ENCODE results near the gene LILRB4. TPM values are rescaled to one million over a fixed set of nuclear protein-coding genes. Genes with fewer than 3 reads are reported as not detected.
A peak's percentile ranks its signal among the peaks of the same experiment; 100 is the strongest.
"Not testable (repeated sequence)": the region's sequence is repeated elsewhere in the genome, so short reads cannot be mapped to it uniquely, and the experiment has no call there.

The LILRB4 gene
- total RNA-seq = under 1 TPM; 0.44 to 0.69 TPM
- polyA plus RNA-seq = not detected

- no peak within 1 kb of the TSS for H3K4me3 Mint-ChIP-seq
- no peaks in the 10 kb centered on the region for H3K4me1 Mint-ChIP-seq
- H3K27ac Mint-ChIP-seq = no peak within 1 kb of the TSS
- Histone ChIP-seq H3K4me3 (ENCODE audit: low read length) (no peak within 1 kb of the TSS), H3K9me3 (ENCODE audit: low read length) (no peaks in the 10 kb centered on the region), H3K36me3 (ENCODE audit: insufficient read depth, low read length) (no peaks in the 10 kb centered on the region), H3K4me1 (ENCODE audit: insufficient read depth, low read length) (no peaks in the 10 kb centered on the region), H3K27me3 (ENCODE audit: insufficient read depth, low read length, poor library complexity, severe bottlenecking) (no peaks in the 10 kb centered on the region), H3K27ac (ENCODE audit: low read depth, low read length) (no peak within 1 kb of the TSS)
- CTCF ChIA-PET = no interaction called here
- H3K36me3 Mint-ChIP-seq = no peaks in the 10 kb centered on the region
- POLR2A ChIA-PET = no interaction called here
- H3K27me3 Mint-ChIP-seq = peaks cover 14 to 38% of the 10 kb centered on the region in 2 donors
- DNase-seq = no peak
- H3K9me3 Mint-ChIP-seq = peaks cover 0 to 9% (median 3%) of the 10 kb centered on the region in 5 donors
These were observed at the start of gene LILRB4 for GRCh38 chr19:54662730-54663129. TSS of gene LILRB4 (plus strand) at chr19:54662985. CDS start at chr19:54663034, 49 bp downstream.

GRCh38 chr19:54614726-54615125, 48.1 kb upstream of the LILRB4 start:
- Mint-ChIP-seq H3K36me3 (no peaks in the 10 kb centered on the region), H3K4me3 (no peak overlapping the region), H3K9me3 (peaks cover 0 to 5% (median 3%) of the 10 kb centered on the region in 5 donors), H3K27me3 (peaks cover 2 to 5% of the 10 kb centered on the region in 2 donors), H3K27ac (no peak overlapping the region), H3K4me1 (peaks cover 0 to 1% (median 0%) of the 10 kb centered on the region in 3 donors)
- POLR2A ChIA-PET = no interaction called here
- CTCF ChIA-PET = no interaction called here
- Histone ChIP-seq H3K4me1 (ENCODE audit: insufficient read depth, low read length) (no peaks in the 10 kb centered on the region), H3K27me3 (ENCODE audit: insufficient read depth, low read length, poor library complexity, severe bottlenecking) (peaks cover 3% of the 10 kb centered on the region), H3K4me3 (ENCODE audit: low read length) (no peak overlapping the region), H3K36me3 (ENCODE audit: insufficient read depth, low read length) (no peaks in the 10 kb centered on the region), H3K9me3 (ENCODE audit: low read length) (no peaks in the 10 kb centered on the region), H3K27ac (ENCODE audit: low read depth, low read length) (no peak overlapping the region)
- no peak for DNase-seq

- DNase-seq = no peak
- Mint-ChIP-seq H3K36me3 (no peaks in the 10 kb centered on the region), H3K4me3 (no peak overlapping the region), H3K27ac (peak overlapping the region in 3 of 8 donors; percentile 11 to 19 (median 14)), H3K27me3 (peaks cover 2 to 4% of the 10 kb centered on the region in 2 donors), H3K4me1 (peaks cover 0 to 1% (median 0%) of the 10 kb centered on the region in 3 donors), H3K9me3 (peaks cover 0 to 5% (median 2%) of the 10 kb centered on the region in 5 donors)
- CTCF ChIA-PET = no interaction called here
- no peaks in the 10 kb centered on the region for H3K27me3 ChIP-seq (ENCODE audit: insufficient read depth, low read length, poor library complexity, severe bottlenecking)
- H3K27ac ChIP-seq (ENCODE audit: low read depth, low read length) = no peak overlapping the region
- H3K9me3 ChIP-seq (ENCODE audit: low read length) = no peaks in the 10 kb centered on the region
- H3K36me3 ChIP-seq (ENCODE audit: insufficient read depth, low read length) = no peaks in the 10 kb centered on the region
- H3K4me1 ChIP-seq (ENCODE audit: insufficient read depth, low read length) = no peaks in the 10 kb centered on the region
- no peak overlapping the region for H3K4me3 ChIP-seq (ENCODE audit: low read length)
- POLR2A ChIA-PET = no interaction called here
These were observed 46.7 kb upstream of the LILRB4 start for GRCh38 chr19:54616057-54616456.

GRCh38 chr19:54616821-54617560, 45.8 kb upstream of the LILRB4 start:
- H3K27ac Mint-ChIP-seq = peak overlapping the region in 6 of 8 donors; percentile 25 to 75 (median 57)
- H3K4me3 Mint-ChIP-seq = peak overlapping the region in 5 of 7 donors; percentile 64 to 91 (median 73)
- Histone ChIP-seq H3K27ac (ENCODE audit: low read depth, low read length) (no peak overlapping the region), H3K4me3 (ENCODE audit: low read length) (no peak overlapping the region), H3K9me3 (ENCODE audit: low read length) (no peaks in the 10 kb centered on the region), H3K36me3 (ENCODE audit: insufficient read depth, low read length) (no peaks in the 10 kb centered on the region), H3K4me1 (ENCODE audit: insufficient read depth, low read length) (no peaks in the 10 kb centered on the region), H3K27me3 (ENCODE audit: insufficient read depth, low read length, poor library complexity, severe bottlenecking) (no peaks in the 10 kb centered on the region)
- ChIA-PET POLR2A (interaction anchor here (0.7 kb wide), 1 partner anchor 52 kb away, joined by 8 read pairs; no protein-coding TSS in a partner anchor), CTCF (no interaction called here)
- no peaks in the 10 kb centered on the region for H3K36me3 Mint-ChIP-seq
- peaks cover 0 to 1% (median 0%) of the 10 kb centered on the region in 3 donors for H3K4me1 Mint-ChIP-seq
- peaks cover 2 to 5% of the 10 kb centered on the region in 2 donors for H3K27me3 Mint-ChIP-seq
- no peak for DNase-seq
- peaks cover 0 to 5% (median 2%) of the 10 kb centered on the region in 5 donors for H3K9me3 Mint-ChIP-seq

- H3K4me3 ChIP-seq (ENCODE audit: low read length) = no peak overlapping the region
These were observed 42.3 kb upstream of the LILRB4 start for GRCh38 chr19:54620464-54620863.

GRCh38 chr19:54622431-54622830, 40.4 kb upstream of the LILRB4 start:
- Histone ChIP-seq H3K27me3 (ENCODE audit: insufficient read depth, low read length, poor library complexity, severe bottlenecking) (no peaks in the 10 kb centered on the region), H3K4me1 (ENCODE audit: insufficient read depth, low read length) (no peaks in the 10 kb centered on the region), H3K36me3 (ENCODE audit: insufficient read depth, low read length) (no peaks in the 10 kb centered on the region), H3K9me3 (ENCODE audit: low read length) (no peaks in the 10 kb centered on the region), H3K27ac (ENCODE audit: low read depth, low read length) (no peak overlapping the region), H3K4me3 (ENCODE audit: low read length) (no peak overlapping the region)
- Mint-ChIP-seq H3K27me3 (peaks cover 6 to 20% of the 10 kb centered on the region in 2 donors), H3K9me3 (peaks cover 0 to 10% (median 1%) of the 10 kb centered on the region in 5 donors), H3K4me3 (peak overlapping the region in 5 of 7 donors; percentile 12 to 39 (median 16)), H3K27ac (peak overlapping the region in 7 of 8 donors; percentile 5 to 78 (median 36)), H3K4me1 (peaks cover 6 to 11% (median 7%) of the 10 kb centered on the region in 3 donors), H3K36me3 (no peaks in the 10 kb centered on the region)
- ChIA-PET CTCF (no interaction called here), POLR2A (no interaction called here)
- DNase-seq = no peak

More at GRCh38 chr19:54620464-54620863, 42.3 kb upstream of the LILRB4 start:
- peaks cover 6 to 8% (median 7%) of the 10 kb centered on the region in 3 donors for H3K4me1 Mint-ChIP-seq
- Histone ChIP-seq H3K36me3 (ENCODE audit: insufficient read depth, low read length) (no peaks in the 10 kb centered on the region), H3K4me1 (ENCODE audit: insufficient read depth, low read length) (no peaks in the 10 kb centered on the region), H3K9me3 (ENCODE audit: low read length) (no peaks in the 10 kb centered on the region), H3K27me3 (ENCODE audit: insufficient read depth, low read length, poor library complexity, severe bottlenecking) (no peaks in the 10 kb centered on the region), H3K27ac (ENCODE audit: low read depth, low read length) (no peak overlapping the region)
- peaks cover 0 to 3% (median 0%) of the 10 kb centered on the region in 5 donors for H3K9me3 Mint-ChIP-seq
- peak overlapping the region in 1 of 7 donors; percentile 30 for H3K4me3 Mint-ChIP-seq
- H3K36me3 Mint-ChIP-seq = no peaks in the 10 kb centered on the region
- no peak overlapping the region for H3K27ac Mint-ChIP-seq
- ChIA-PET CTCF (no interaction called here), POLR2A (no interaction called here)
- H3K27me3 Mint-ChIP-seq = peaks cover 3 to 10% of the 10 kb centered on the region in 2 donors
- DNase-seq = no peak

GRCh38 chr19:54624234-54624633, 38.6 kb upstream of the LILRB4 start:
- H3K27me3 ChIP-seq (ENCODE audit: insufficient read depth, low read length, poor library complexity, severe bottlenecking); H3K4me3 ChIP-seq (ENCODE audit: low read length); H3K36me3 ChIP-seq (ENCODE audit: insufficient read depth, low read length); CTCF ChIA-PET; H3K9me3 ChIP-seq (ENCODE audit: low read length); DNase-seq; POLR2A ChIA-PET; H3K4me1 ChIP-seq (ENCODE audit: insufficient read depth, low read length); H3K27ac ChIP-seq (ENCODE audit: low read depth, low read length); H3K36me3 Mint-ChIP-seq: not testable (repeated sequence)
- peaks cover 6 to 13% (median 7%) of the 10 kb centered on the region in 3 donors for H3K4me1 Mint-ChIP-seq
- H3K27me3 Mint-ChIP-seq = peaks cover 10 to 37% of the 10 kb centered on the region in 2 donors
- peak overlapping the region in 1 of 7 donors; percentile 36 for H3K4me3 Mint-ChIP-seq
- peaks cover 0 to 11% (median 3%) of the 10 kb centered on the region in 5 donors for H3K9me3 Mint-ChIP-seq
- peak overlapping the region in 1 of 8 donors; percentile 68 for H3K27ac Mint-ChIP-seq

- H3K4me1 ChIP-seq (ENCODE audit: insufficient read depth, low read length); H3K36me3 Mint-ChIP-seq; H3K27ac ChIP-seq (ENCODE audit: low read depth, low read length); CTCF ChIA-PET; H3K9me3 ChIP-seq (ENCODE audit: low read length); POLR2A ChIA-PET; H3K27me3 ChIP-seq (ENCODE audit: insufficient read depth, low read length, poor library complexity, severe bottlenecking); DNase-seq; H3K4me3 ChIP-seq (ENCODE audit: low read length); H3K36me3 ChIP-seq (ENCODE audit: insufficient read depth, low read length): not testable (repeated sequence)
- peaks cover 0 to 11% (median 3%) of the 10 kb centered on the region in 5 donors for H3K9me3 Mint-ChIP-seq
- peaks cover 10 to 45% of the 10 kb centered on the region in 2 donors for H3K27me3 Mint-ChIP-seq
- peaks cover 6 to 13% (median 7%) of the 10 kb centered on the region in 3 donors for H3K4me1 Mint-ChIP-seq
- H3K4me3 Mint-ChIP-seq = peak overlapping the region in 1 of 7 donors; percentile 58
- H3K27ac Mint-ChIP-seq = peak overlapping the region in 1 of 8 donors; percentile 91
These were observed 37.7 kb upstream of the LILRB4 start for GRCh38 chr19:54624934-54625730.

Measured in CD8-positive, alpha-beta memory T cell (primary cell).